Tibial nerve (tissue), 4 donors: ENCODE measurements around the gene CMBL.

Source experiments
- CTCF ChIP-seq, 5 experiments: fragments of 200-600 bp in 3 of 5; fragments of 450-650 bp in 2 of 5; sonication (generic) in 3 of 5; IDR thresholded peaks; one replicate each; pipeline ENCODE4 v1.5.1; 2016 to 2019; ENCODE audit warnings: antibody characterized with exemption in 5 of 5, mild to moderate bottlenecking in 3 of 5, moderate library complexity in 2 of 5
- EP300 ChIP-seq, 2 donors: sonication (generic); formaldehyde crosslinking; IDR thresholded peaks; one replicate each; pipeline ENCODE4 v1.6.1; 2017; ENCODE audit warnings: antibody characterized with exemption in 2 of 2, mild to moderate bottlenecking in 1 of 2
- POLR2A ChIP-seq, 2 donors: fragments of 450-650 bp; IDR thresholded peaks; one replicate each; pipeline ENCODE4 v1.6.1; 2017; ENCODE audit warnings: antibody characterized with exemption in 2 of 2, mild to moderate bottlenecking in 2 of 2, moderate library complexity in 2 of 2

- TF ChIP-seq CTCF (IDR thresholded peaks at IDR 0.05) (no peak), POLR2A (IDR thresholded peaks at IDR 0.05) (no peak), EP300 (IDR thresholded peaks at IDR 0.05) (no peak)
Observed at GRCh38 chr5:10317825-10318682, 10.4 kb upstream of the CMBL start.
